ENCODE measurements around the gene PTCH2.

PTCH2 gene

GRCh38 chr1:44853201-44853600 lies 10.1 kb upstream of the PTCH2 start:
- TF ChIP-seq CTCF (IDR thresholded peaks at IDR 0.05; ENCODE audit: low read length): no peak
- no peak for TF ChIP-seq EZH2 (IDR thresholded peaks at IDR 0.05; ENCODE audit: borderline replicate concordance, low read length)

DNA sequence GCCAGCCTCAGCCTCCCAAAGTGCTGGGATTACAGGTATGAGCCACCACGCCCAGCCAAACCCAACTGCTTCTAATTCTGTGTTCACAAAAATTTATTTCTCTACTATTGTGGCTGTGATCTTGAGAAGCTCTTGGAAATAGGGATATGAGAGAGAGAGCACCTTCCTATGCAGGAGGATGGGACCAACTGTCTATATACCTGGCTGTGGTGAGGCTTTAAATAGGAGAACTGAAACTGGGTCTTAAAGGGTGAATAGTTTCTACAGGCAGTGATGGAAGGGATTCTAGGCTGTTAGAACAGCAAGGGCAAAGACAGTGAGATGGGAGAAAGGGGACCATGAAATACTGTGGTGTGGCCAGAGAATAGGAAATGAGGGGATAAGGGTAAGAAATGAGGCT lies 8.3 kb upstream of the PTCH2 start:
- Histone ChIP-seq H3K27ac (ENCODE audit: low read depth, low read length, poor library complexity, severe bottlenecking) (no peak overlapping the region), H3K9me3 (ENCODE audit: low read length) (no peaks in the 10 kb centered on the region), H3K9me2 (ENCODE audit: low read depth, low read length) (no peaks in the 10 kb centered on the region), H3K36me3 (ENCODE audit: insufficient read depth, low read length) (peaks cover 11% of the 10 kb centered on the region; the same call in 1 of the 2 replicates), H3K27me3 (ENCODE audit: insufficient read depth, low read length) (no peaks in the 10 kb centered on the region), H3K4me1 (ENCODE audit: insufficient read depth, low read length, severe bottlenecking) (no peaks in the 10 kb centered on the region), H3K79me2 (ENCODE audit: insufficient read depth, low read length) (no peaks in the 10 kb centered on the region), H3K9ac (ENCODE audit: low read length) (no peak overlapping the region), H4K20me1 (ENCODE audit: insufficient read depth, low read length) (no peaks in the 10 kb centered on the region), H3K4me2 (ENCODE audit: low read length) (no peak overlapping the region), H3K4me3 (ENCODE audit: low read depth, low read length, poor library complexity, severe bottlenecking) (no peak overlapping the region), H3F3A (ENCODE audit: insufficient read depth, low read length) (no peaks in the 10 kb centered on the region), H2AFZ (ENCODE audit: low read length) (no peak overlapping the region)
- no peak for TF ChIP-seq EZH2 (IDR thresholded peaks at IDR 0.05; ENCODE audit: borderline replicate concordance, low read length)
- TF ChIP-seq CTCF (IDR thresholded peaks at IDR 0.05; ENCODE audit: low read length): no peak

More at GRCh38 chr1:44853201-44853600, 10.1 kb upstream of the PTCH2 start:
- no peaks in the 10 kb centered on the region for H3K27me3 ChIP-seq (ENCODE audit: insufficient read depth, low read length)
- H3K9ac ChIP-seq (ENCODE audit: low read length): no peak overlapping the region
- H3K79me2 ChIP-seq (ENCODE audit: insufficient read depth, low read length): no peaks in the 10 kb centered on the region
- H3K9me3 ChIP-seq (ENCODE audit: low read length): no peaks in the 10 kb centered on the region
- H3K9me2 ChIP-seq (ENCODE audit: low read depth, low read length): no peaks in the 10 kb centered on the region
- H3K27ac ChIP-seq (ENCODE audit: low read depth, low read length, poor library complexity, severe bottlenecking): no peak overlapping the region
- H3K4me2 ChIP-seq (ENCODE audit: low read length): no peak overlapping the region
- H3K4me3 ChIP-seq (ENCODE audit: low read depth, low read length, poor library complexity, severe bottlenecking): no peak overlapping the region
- no peaks in the 10 kb centered on the region for H3K4me1 ChIP-seq (ENCODE audit: insufficient read depth, low read length, severe bottlenecking)
- no peak overlapping the region for H2AFZ ChIP-seq (ENCODE audit: low read length)
- H4K20me1 ChIP-seq (ENCODE audit: insufficient read depth, low read length): no peaks in the 10 kb centered on the region
- H3K36me3 ChIP-seq (ENCODE audit: insufficient read depth, low read length): peaks cover 16% of the 10 kb centered on the region; the same call in 1 of the 2 replicates
- no peaks in the 10 kb centered on the region for H3F3A ChIP-seq (ENCODE audit: insufficient read depth, low read length)

GRCh38 chr1:44849575-44850132 lies 6.6 kb upstream of the PTCH2 start:
- H3K4me1 ChIP-seq (ENCODE audit: insufficient read depth, low read length, severe bottlenecking): no peaks in the 10 kb centered on the region
- no peaks in the 10 kb centered on the region for H3K9me2 ChIP-seq (ENCODE audit: low read depth, low read length)
- peaks cover 5% of the 10 kb centered on the region for H3K36me3 ChIP-seq (ENCODE audit: insufficient read depth, low read length)
- no peaks in the 10 kb centered on the region for H3K27me3 ChIP-seq (ENCODE audit: insufficient read depth, low read length)
- TF ChIP-seq CTCF (IDR thresholded peaks at IDR 0.05; ENCODE audit: low read length): no peak
- no peak for TF ChIP-seq EZH2 (IDR thresholded peaks at IDR 0.05; ENCODE audit: borderline replicate concordance, low read length)
- no peak overlapping the region for H3K27ac ChIP-seq (ENCODE audit: low read depth, low read length, poor library complexity, severe bottlenecking)
- no peak overlapping the region for H3K4me2 ChIP-seq (ENCODE audit: low read length)
- no peaks in the 10 kb centered on the region for H4K20me1 ChIP-seq (ENCODE audit: insufficient read depth, low read length)
- no peaks in the 10 kb centered on the region for H3K79me2 ChIP-seq (ENCODE audit: insufficient read depth, low read length)
- H3K9ac ChIP-seq (ENCODE audit: low read length): no peak overlapping the region
- no peak overlapping the region for H2AFZ ChIP-seq (ENCODE audit: low read length)
- H3F3A ChIP-seq (ENCODE audit: insufficient read depth, low read length): no peaks in the 10 kb centered on the region
- H3K9me3 ChIP-seq (ENCODE audit: low read length): no peaks in the 10 kb centered on the region
- no peak overlapping the region for H3K4me3 ChIP-seq (ENCODE audit: low read depth, low read length, poor library complexity, severe bottlenecking)
